ENCODE results near the gene KLHL26.

- TF ChIP-seq CTCF (IDR thresholded peaks at IDR 0.05; ENCODE audit: low read depth, low read length, missing input control) (no peak), EGR1 (IDR thresholded peaks at IDR 0.05; ENCODE audit: low read depth in 2 of 2) (no peak), YY1 (IDR thresholded peaks at IDR 0.05) (no peak), NR2F2 (IDR thresholded peaks at IDR 0.05) (no peak), MAX (IDR thresholded peaks at IDR 0.05) (no peak), REST (IDR thresholded peaks at IDR 0.05) (no peak), JUND (IDR thresholded peaks at IDR 0.05) (no peak), TAF1 (conservative IDR thresholded peaks at IDR 0.05) (no peak), HNF4G (IDR thresholded peaks at IDR 0.05) (no peak), SP1 (IDR thresholded peaks at IDR 0.05) (no peak)
Observed at GRCh38 chr19:18593367-18594095, 43.3 kb upstream of the KLHL26 start.

All from liver (tissue), 3 donors.